Naive thymus-derived CD4-positive, alpha-beta T cell (primary cell): ENCODE data around the gene ASAP2. TPM values are rescaled to one million over a fixed set of nuclear protein-coding genes. Genes with fewer than 3 reads are reported as not detected.

Experiments
- ATAC-seq: fragments of 150-1000 bp; cut with Tn5 transposase; 2 replicates; pipeline ENCODE4 v1.10.0; 2021; ENCODE audit warnings: mild to moderate bottlenecking, moderate library complexity
- CTCF ChIA-PET: fragments of 350-600 bp; sonication (Branson Sonifier 250); formaldehyde crosslinking; loops from one replicate; lab custom pipeline; 2021; ENCODE audit warnings: antibody characterized with exemption; lab: Charles Lee
- POLR2A ChIA-PET: fragments of 350-600 bp; sonication (Branson Sonifier 250); formaldehyde crosslinking; loops from one replicate; lab custom pipeline; 2021; ENCODE audit warnings: antibody characterized with exemption, inconsistent platforms; lab: Charles Lee
- DNase-seq, 9 donors: peaks; one replicate each; pipeline versions ENCODE4 v3.0.0 to v3.0.0-alpha.2; 2020 to 2022; ENCODE audit warnings: mixed read lengths in 1 of 9
- H3K27ac ChIP-seq: one replicate; pipeline ENCODE4 v1.7.0; 2013; ENCODE audit warnings: mild to moderate bottlenecking, low read depth, low read length, moderate library complexity
- H3K27me3 ChIP-seq, 2 donors: one replicate each; pipeline ENCODE4 v1.7.0; 2013; ENCODE audit warnings: low read length in 2 of 2, mild to moderate bottlenecking in 2 of 2, moderate library complexity in 2 of 2; ENCODE audit not compliant: control insufficient read depth in 2 of 2, insufficient read depth in 2 of 2
- H3K36me3 ChIP-seq, 3 experiments: 1 replicate in 2 of 3; 2 replicates in 1 of 3; pipeline ENCODE4 v1.7.0; 2013; ENCODE audit warnings: low read length in 3 of 3, mild to moderate bottlenecking in 3 of 3, moderate library complexity in 1 of 3; ENCODE audit not compliant: insufficient read depth in 3 of 3, control insufficient read depth in 2 of 3
- H3K4me1 ChIP-seq, 2 donors: one replicate each; pipeline ENCODE4 v1.7.0; 2013; ENCODE audit warnings: low read length in 2 of 2, mild to moderate bottlenecking in 2 of 2, moderate library complexity in 1 of 2; ENCODE audit not compliant: control insufficient read depth in 2 of 2, insufficient read depth in 2 of 2
- H3K4me3 ChIP-seq: 2 replicates; pipeline ENCODE4 v1.7.0; 2013; ENCODE audit warnings: mild to moderate bottlenecking, low read length
- H3K9me3 ChIP-seq, 3 experiments: 1 replicate in 2 of 3; 2 replicates in 1 of 3; pipeline ENCODE4 v1.7.0; 2013; ENCODE audit warnings: low read length in 3 of 3; ENCODE audit not compliant: control insufficient read depth in 2 of 3
- H3K27ac Mint-ChIP-seq, 9 donors: one replicate each; pipeline ENCODE4 v1.8.0; 2020 to 2022; ENCODE audit warnings: mixed read lengths in 9 of 9, mild to moderate bottlenecking in 8 of 9, moderate library complexity in 5 of 9, inconsistent platforms in 2 of 9
- H3K27me3 Mint-ChIP-seq, 5 donors: one replicate each; pipeline ENCODE4 v1.8.0; 2021 to 2022; ENCODE audit warnings: mixed read lengths in 5 of 5, mild to moderate bottlenecking in 1 of 5
- H3K36me3 Mint-ChIP-seq, 5 donors: one replicate each; pipeline ENCODE4 v1.8.0; 2020 to 2022; ENCODE audit warnings: mixed read lengths in 5 of 5, mild to moderate bottlenecking in 3 of 5, inconsistent platforms in 1 of 5
- H3K4me1 Mint-ChIP-seq, 7 donors: one replicate each; pipeline ENCODE4 v1.8.0; 2020 to 2022; ENCODE audit warnings: mixed read lengths in 7 of 7, mild to moderate bottlenecking in 3 of 7, inconsistent platforms in 1 of 7
- H3K4me3 Mint-ChIP-seq, 10 donors: one replicate each; pipeline ENCODE4 v1.8.0; 2020 to 2022; ENCODE audit warnings: mild to moderate bottlenecking in 10 of 10, mixed read lengths in 10 of 10, moderate library complexity in 6 of 10, inconsistent platforms in 2 of 10
- H3K9me3 Mint-ChIP-seq, 11 donors: one replicate each; pipeline ENCODE4 v1.8.0; 2020 to 2022; ENCODE audit warnings: mixed read lengths in 11 of 11, mild to moderate bottlenecking in 4 of 11, inconsistent platforms in 1 of 11, moderate library complexity in 1 of 11
- intact Hi-C, 2 donors: fragments of 100-400 bp; cut with micrococcal nuclease; formaldehyde crosslinking; loops; one replicate each; pipeline ENCODE4 v1.15.1; 2023
- polyA plus RNA-seq, 2 donors: library from polyadenylated mRNA; unstranded; fragments of 300-500 nt; fragmentation: Illumina TruSeq; gene quantifications; one replicate each; pipeline ENCODE4 v1.2.3, GENCODE V29; 2021
- total RNA-seq, 6 experiments: library from RNA in 5 of 6; stranded (reverse) in 5 of 6; gene quantifications; 1 replicate in 5 of 6; 2 replicates in 1 of 6; pipeline ENCODE4 v1.2.3 and lab custom pipeline; 2021 to 2026

The ASAP2 gene
- total and polyA plus RNA-seq, 7 experiments from 2014 or later: 0.10 to 1.2 (median 0.45) TPM; not detected in 4

DNA sequence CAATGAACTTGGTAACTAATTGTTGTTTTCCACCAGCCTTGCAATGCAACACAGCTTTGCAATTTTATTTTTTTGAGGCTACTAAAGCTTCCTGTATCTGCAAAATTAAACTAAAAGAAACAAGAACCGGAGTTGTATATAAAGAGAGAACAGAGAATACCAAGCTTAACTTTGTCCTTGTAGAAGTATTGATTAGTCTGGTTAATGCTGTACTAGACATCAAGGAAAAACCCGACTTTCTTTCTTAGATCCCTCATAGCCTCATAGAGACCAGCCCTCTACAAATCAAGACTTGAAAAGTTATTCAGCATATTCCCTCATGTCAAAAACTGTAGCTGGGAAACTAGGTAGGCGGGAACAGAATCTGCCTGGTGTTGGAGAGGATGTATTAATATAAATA is 1.7 kb upstream of the ASAP2 start:
- H3K27me3 ChIP-seq: peaks cover 0 to 12% of the 10 kb centered on the region in 2 donors
- H3K27me3 Mint-ChIP-seq: peaks cover 38 to 65% (median 62%) of the 10 kb centered on the region in 5 donors
- no peaks in the 10 kb centered on the region for H3K4me1 ChIP-seq

DNA sequence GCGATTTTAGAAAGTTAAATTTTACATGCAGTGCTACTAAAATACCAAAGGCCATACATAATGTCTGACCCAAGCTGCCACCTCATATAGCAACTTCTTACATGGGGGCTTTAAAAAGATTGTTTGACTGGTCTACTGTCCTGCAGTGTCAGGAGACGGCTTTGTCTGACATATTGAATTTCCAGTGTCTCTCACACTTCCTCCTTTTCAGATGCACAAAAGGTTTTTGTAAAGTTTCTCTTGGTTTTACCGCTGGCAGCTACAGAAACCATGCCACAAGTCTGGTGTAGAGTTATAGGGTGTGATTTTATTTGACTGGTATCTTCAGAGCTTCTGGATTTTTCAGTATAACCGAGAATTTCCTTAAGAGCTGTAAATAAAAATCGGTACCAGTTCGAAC is 1.1 kb upstream of the ASAP2 start:
- H3K4me3 Mint-ChIP-seq: peak overlapping the region in 9 of 10 donors; percentile 21 to 74 (median 53)
- no peak for DNase-seq
- peaks cover 38 to 66% (median 63%) of the 10 kb centered on the region in 5 donors for H3K27me3 Mint-ChIP-seq
- Histone ChIP-seq H3K4me1 (no peaks in the 10 kb centered on the region), H3K27me3 (peaks cover 0 to 12% of the 10 kb centered on the region in 2 donors), H3K27ac (no peak overlapping the region), H3K9me3 (no peaks in the 10 kb centered on the region), H3K36me3 (no peaks in the 10 kb centered on the region), H3K4me3 (no peak overlapping the region)
- intact Hi-C loops: loop anchor here (5.0 to 10.0 kb wide), 2 partner anchors 201 to 577 kb away; partner anchors contain the start of gene MBOAT2 (in 1 of the 2)
- ATAC-seq: no peak
- H3K4me1 Mint-ChIP-seq: peaks cover 0 to 10% (median 6%) of the 10 kb centered on the region in 7 donors
- ChIA-PET CTCF (no interaction called here), POLR2A (interaction anchor here (0.6 kb wide), 1 partner anchor 324 kb away, joined by 3 read pairs; no protein-coding TSS in a partner anchor)
- no peak overlapping the region for H3K27ac Mint-ChIP-seq
- H3K9me3 Mint-ChIP-seq: no peaks in the 10 kb centered on the region
- peaks cover 0 to 4% (median 0%) of the 10 kb centered on the region in 5 donors for H3K36me3 Mint-ChIP-seq

More for the DNA sequence above, 1.7 kb upstream of the ASAP2 start:
- Mint-ChIP-seq H3K9me3 (no peaks in the 10 kb centered on the region), H3K4me1 (peaks cover 0 to 10% (median 6%) of the 10 kb centered on the region in 7 donors), H3K27ac (no peak overlapping the region), H3K36me3 (no peaks in the 10 kb centered on the region), H3K4me3 (peak overlapping the region in 2 of 10 donors; percentile 42 to 68)
- no peak overlapping the region for H3K27ac ChIP-seq
- no peak for DNase-seq
- POLR2A ChIA-PET: no interaction called here
- CTCF ChIA-PET: no interaction called here
- intact Hi-C loops: loop anchor here (5.0 to 10.0 kb wide), 2 partner anchors 200 to 577 kb away; partner anchors contain the start of gene MBOAT2 (in 1 of the 2)
- H3K4me3 ChIP-seq: no peak overlapping the region
- no peak for ATAC-seq
- H3K9me3 ChIP-seq: no peaks in the 10 kb centered on the region
- no peaks in the 10 kb centered on the region for H3K36me3 ChIP-seq

DNA sequence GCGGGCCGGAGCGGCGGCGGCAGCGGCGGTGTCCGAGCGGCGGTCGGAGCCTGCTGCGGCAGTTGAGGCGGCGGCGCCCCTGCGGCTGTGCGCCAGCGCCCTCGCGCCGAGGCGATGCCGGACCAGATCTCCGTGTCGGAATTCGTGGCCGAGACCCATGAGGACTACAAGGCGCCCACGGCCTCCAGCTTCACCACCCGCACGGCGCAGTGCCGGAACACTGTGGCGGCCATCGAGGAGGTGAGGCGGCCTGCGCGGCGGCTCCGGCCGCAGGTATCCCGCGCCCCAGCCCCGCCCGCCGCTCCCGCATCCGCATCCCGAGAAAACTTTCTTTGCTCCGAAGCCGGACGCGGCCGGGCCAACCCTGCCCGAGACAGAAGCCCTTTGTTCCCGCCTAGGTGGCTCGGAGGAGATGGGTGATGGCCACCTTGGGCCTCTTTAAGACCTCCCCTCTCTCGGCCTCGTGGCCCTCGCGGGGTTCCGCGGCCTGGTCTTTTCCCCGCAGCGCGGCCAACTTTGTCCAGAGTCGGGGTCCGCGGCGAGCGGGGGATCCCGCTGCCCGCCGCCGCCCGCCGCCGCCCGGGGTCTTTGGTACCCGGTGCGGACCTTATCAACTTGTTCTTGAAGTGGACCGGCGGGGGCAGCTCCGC is 504 bp downstream of the ASAP2 start:
- H3K4me3 Mint-ChIP-seq: peak overlapping the region in 4 of 10 donors; percentile 7 to 61 (median 40)
- intact Hi-C loops: loop anchor here (5.0 to 10.0 kb wide), 2 partner anchors 202 to 575 kb away; partner anchors contain the start of gene MBOAT2 (in 1 of the 2)
- Histone ChIP-seq H3K4me3 (no peak overlapping the region), H3K4me1 (no peaks in the 10 kb centered on the region), H3K27ac (no peak overlapping the region), H3K36me3 (no peaks in the 10 kb centered on the region), H3K9me3 (no peaks in the 10 kb centered on the region), H3K27me3 (peaks cover 0 to 12% of the 10 kb centered on the region in 2 donors)
- peak; percentile 21 for ATAC-seq
- H3K4me1 Mint-ChIP-seq: peaks cover 0 to 11% (median 6%) of the 10 kb centered on the region in 7 donors
- peaks cover 0 to 4% (median 0%) of the 10 kb centered on the region in 5 donors for H3K36me3 Mint-ChIP-seq
- H3K27me3 Mint-ChIP-seq: peaks cover 41 to 67% (median 65%) of the 10 kb centered on the region in 5 donors
- H3K9me3 Mint-ChIP-seq: no peaks in the 10 kb centered on the region
- CTCF ChIA-PET: no interaction called here
- POLR2A ChIA-PET: no interaction called here
- peak in 2 of 9 donors; percentile 2 to 25 for DNase-seq
- H3K27ac Mint-ChIP-seq: no peak overlapping the region

DNA sequence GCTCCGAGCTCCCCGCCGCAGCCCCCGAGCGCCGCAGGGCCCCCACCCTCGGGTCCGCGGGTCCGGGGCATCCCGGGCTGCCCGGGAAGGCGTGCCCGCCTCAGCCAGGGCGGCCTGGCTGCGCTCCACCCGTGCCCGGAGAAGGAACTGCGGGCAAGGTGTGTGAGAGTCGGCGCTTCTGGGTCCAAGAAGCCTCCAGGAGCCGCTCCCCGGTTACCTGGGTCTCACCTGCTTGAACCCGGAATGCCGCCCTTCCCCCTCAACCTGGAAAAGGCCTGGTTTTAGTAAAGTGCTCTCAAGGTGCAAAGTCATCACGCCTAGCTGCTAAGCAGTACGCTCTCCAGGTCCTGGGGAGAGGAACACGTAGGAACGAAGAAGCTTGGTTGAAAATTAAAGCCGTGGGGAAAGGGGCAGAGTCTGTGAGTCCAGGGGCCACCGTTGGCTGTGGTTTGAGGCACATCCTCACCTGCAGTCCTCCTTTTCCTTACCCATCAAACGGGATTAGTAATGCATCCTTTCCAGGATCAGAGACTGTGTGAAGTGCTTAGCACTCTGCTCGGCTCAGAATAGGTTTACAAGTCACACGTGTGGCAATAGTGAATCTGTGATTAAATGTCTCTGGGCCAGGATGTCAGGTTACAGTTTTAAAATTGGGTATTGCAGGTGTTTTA is 1.2 kb downstream of the ASAP2 start:
- Histone ChIP-seq H3K27me3 (peaks cover 0 to 12% of the 10 kb centered on the region in 2 donors), H3K36me3 (no peaks in the 10 kb centered on the region), H3K4me3 (no peak overlapping the region), H3K27ac (no peak overlapping the region), H3K4me1 (no peaks in the 10 kb centered on the region), H3K9me3 (no peaks in the 10 kb centered on the region)
- CTCF ChIA-PET: no interaction called here
- ATAC-seq: peak; percentile 17
- H3K36me3 Mint-ChIP-seq: peaks cover 0 to 4% (median 0%) of the 10 kb centered on the region in 5 donors
- H3K9me3 Mint-ChIP-seq: no peaks in the 10 kb centered on the region
- H3K27me3 Mint-ChIP-seq: peaks cover 42 to 68% (median 64%) of the 10 kb centered on the region in 5 donors
- peak overlapping the region in 9 of 10 donors; percentile 31 to 71 (median 64) for H3K4me3 Mint-ChIP-seq
- POLR2A ChIA-PET: no interaction called here
- H3K4me1 Mint-ChIP-seq: peaks cover 0 to 11% (median 6%) of the 10 kb centered on the region in 7 donors
- intact Hi-C loops: loop anchor here (5.0 to 10.0 kb wide), 2 partner anchors 203 to 575 kb away; partner anchors contain the start of gene MBOAT2 (in 1 of the 2)
- peak overlapping the region in 2 of 9 donors; percentile 32 to 72 for H3K27ac Mint-ChIP-seq
- peak in 1 of 9 donors; percentile 6 for DNase-seq

DNA sequence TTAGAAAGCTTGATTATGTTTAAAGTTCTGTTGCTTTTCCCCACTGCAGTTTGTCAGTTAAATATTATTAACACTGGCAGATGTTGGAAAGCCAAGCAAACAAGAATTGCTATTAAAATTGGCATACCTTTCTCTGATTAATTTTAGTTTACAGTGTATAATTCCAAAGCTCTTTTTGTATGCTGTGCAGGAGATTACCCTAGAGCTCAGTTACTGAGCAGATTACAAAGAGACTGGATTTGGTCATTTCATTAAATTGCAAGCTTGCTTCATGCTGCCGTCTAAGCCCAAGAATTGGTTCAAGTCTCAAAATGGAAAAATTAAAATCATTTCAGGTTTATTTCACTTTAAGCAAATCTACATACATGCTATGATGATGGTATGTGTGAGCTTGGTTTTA is 2.3 kb downstream of the ASAP2 start:
- ChIA-PET CTCF (no interaction called here), POLR2A (no interaction called here)
- Mint-ChIP-seq H3K36me3 (peaks cover 0 to 4% (median 0%) of the 10 kb centered on the region in 5 donors), H3K27me3 (peaks cover 43 to 67% (median 61%) of the 10 kb centered on the region in 5 donors), H3K9me3 (no peaks in the 10 kb centered on the region), H3K4me1 (peaks cover 0 to 12% (median 6%) of the 10 kb centered on the region in 7 donors), H3K4me3 (peak overlapping the region in 1 of 10 donors; percentile 61), H3K27ac (no peak overlapping the region)
- H3K4me3 ChIP-seq: no peak overlapping the region
- peaks cover 0 to 12% of the 10 kb centered on the region in 2 donors for H3K27me3 ChIP-seq
- no peak overlapping the region for H3K27ac ChIP-seq
- intact Hi-C loops: loop anchor here (5.0 to 10.0 kb wide), 2 partner anchors 204 to 573 kb away; partner anchors contain the start of gene MBOAT2 (in 1 of the 2)
- ATAC-seq (no peak), DNase-seq (no peak)
- no peaks in the 10 kb centered on the region for H3K4me1 ChIP-seq
- no peaks in the 10 kb centered on the region for H3K9me3 ChIP-seq
- no peaks in the 10 kb centered on the region for H3K36me3 ChIP-seq

DNA sequence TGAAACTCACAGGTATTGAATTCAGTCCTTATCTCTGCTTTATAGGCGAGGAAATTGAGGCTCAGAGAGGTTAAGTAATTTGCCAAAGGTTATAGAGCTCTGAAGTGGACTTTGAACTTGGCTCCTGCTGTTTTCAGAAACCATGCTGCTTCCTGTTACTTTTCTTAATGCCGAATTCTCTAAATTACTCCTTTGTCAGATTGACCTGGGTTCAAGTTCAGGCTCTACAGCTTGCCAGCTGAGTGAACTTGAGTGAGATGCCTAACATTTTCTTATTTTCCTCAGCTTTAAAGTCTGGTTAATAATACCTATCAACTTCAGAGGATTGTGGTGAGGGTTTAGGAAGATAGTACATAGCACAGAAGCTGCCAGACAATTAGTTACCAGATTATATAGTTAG is 3.4 kb downstream of the ASAP2 start:
- Histone ChIP-seq H3K9me3 (no peaks in the 10 kb centered on the region), H3K4me1 (no peaks in the 10 kb centered on the region), H3K27ac (no peak overlapping the region), H3K27me3 (peaks cover 0 to 11% of the 10 kb centered on the region in 2 donors), H3K36me3 (no peaks in the 10 kb centered on the region), H3K4me3 (no peak overlapping the region)
- no peak overlapping the region for H3K4me3 Mint-ChIP-seq
- H3K9me3 Mint-ChIP-seq: no peaks in the 10 kb centered on the region
- ATAC-seq: no peak
- no peak for DNase-seq
- H3K4me1 Mint-ChIP-seq: peaks cover 0 to 12% (median 6%) of the 10 kb centered on the region in 7 donors
- peaks cover 37 to 55% (median 52%) of the 10 kb centered on the region in 5 donors for H3K27me3 Mint-ChIP-seq
- ChIA-PET CTCF (no interaction called here), POLR2A (no interaction called here)
- peaks cover 0 to 4% (median 0%) of the 10 kb centered on the region in 5 donors for H3K36me3 Mint-ChIP-seq
- H3K27ac Mint-ChIP-seq: no peak overlapping the region
- intact Hi-C loops: no loop called here
